Stimulated activated CD8-positive, alpha-beta memory T cell treated with anti-CD3 and anti-CD28 coated beads, Interleukin-2, amount 100 ng/mL, for 48 hours (primary cell): Measurements from ENCODE around the gene RBMS3.
"Not testable (repeated sequence)": the region's sequence is repeated elsewhere in the genome, so short reads cannot be mapped to it uniquely, and the experiment has no call there.

Experiments
- DNase-seq, 2 donors: peaks; one replicate each; pipeline ENCODE4 v3.0.0-alpha.2; 2020; ENCODE audit warnings: low read depth in 2 of 2

The RBMS3 gene

GRCh38 chr3:29618395-29619282 lies 337.8 kb downstream of the RBMS3 start:
- no peak for DNase-seq

GRCh38 chr3:29619676-29620075 lies 338.8 kb downstream of the RBMS3 start:
- no peak for DNase-seq

DNA sequence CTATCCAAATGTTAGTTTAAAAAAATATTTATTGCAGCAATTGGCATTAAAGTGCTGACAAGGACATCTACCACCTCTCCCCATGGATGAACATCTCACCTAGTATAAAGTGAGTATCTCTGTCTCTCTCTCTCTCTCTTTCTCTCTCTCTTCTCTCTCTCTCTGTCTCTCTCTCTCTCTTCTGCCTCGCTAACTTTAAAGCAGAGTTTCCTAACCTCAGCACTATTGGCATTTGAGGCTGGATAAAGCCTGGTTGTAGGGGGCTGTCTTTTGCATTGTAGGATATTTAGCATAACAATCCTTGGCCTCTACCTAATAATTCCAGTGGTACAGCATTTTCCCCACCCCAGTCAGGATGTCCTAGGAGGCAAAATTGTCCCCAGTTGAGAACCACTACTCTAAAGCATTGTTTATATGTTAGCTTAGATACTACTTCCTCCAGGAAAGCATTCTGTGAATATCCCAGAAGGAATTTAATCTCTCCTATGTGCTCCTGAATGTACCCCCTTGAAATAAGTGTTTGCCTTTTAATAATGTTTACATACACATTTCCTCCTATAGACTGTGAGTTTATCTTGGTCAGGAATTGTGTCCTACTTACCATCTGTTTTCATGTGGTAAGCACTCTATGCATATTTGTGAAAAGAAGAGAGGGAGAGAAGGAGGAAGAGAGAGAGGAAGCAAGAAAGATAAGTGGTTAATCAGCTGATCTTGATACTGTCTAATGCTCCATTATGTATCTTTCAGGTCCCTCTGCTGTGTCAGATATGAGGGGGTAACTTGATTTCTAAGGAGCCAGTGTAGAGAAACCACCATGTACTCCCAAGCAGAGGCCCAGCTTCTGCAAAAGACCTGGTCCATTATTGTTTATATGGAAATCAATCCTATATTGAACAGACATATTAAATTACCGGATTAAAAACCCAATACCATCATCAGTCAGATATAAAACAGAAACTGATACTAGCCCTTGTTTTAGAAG lies 346.6 kb downstream of the RBMS3 start:
- no peak for DNase-seq

- no peak for DNase-seq
Observed at GRCh38 chr3:29628795-29629194, 347.9 kb downstream of the RBMS3 start.

DNA sequence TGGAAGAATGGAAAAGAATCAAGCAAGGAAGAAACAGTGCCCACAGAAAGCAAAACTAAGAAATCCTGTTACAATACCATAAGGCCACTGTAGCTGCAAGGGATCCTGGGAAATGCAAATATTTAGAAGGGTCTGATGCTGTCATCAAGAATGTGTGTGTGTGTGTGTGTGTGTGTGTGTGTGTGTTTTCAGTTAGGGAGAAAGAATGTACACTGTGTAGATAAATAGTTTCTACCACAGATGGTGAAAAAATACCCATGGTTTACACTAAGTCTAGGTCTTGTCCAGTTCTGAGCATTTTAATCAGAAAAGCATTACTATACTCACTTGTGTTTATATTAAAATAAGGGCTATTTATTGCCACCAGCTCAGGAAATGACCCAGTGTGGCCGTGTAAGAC lies 355.0 kb downstream of the RBMS3 start:
- DNase-seq: no peak

DNA sequence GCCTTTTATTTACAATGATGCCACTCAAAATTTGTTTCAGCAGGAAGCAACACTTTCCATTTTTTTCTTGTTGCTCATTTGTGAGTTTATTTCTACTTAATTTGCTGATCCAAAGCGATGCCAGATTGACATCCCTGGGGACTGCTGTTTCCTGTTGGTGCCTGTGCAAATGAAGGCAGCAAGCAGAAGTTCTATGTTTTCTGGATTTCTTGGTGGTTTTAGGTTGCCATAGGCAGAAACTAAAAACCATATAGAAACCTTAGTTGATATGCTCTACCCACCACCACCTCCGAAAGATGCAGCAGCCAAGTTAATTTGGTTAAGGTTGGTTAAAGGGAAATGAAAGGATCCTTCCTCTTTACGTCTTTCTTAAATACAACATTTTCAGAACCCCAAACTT lies 356.2 kb downstream of the RBMS3 start:
- no peak for DNase-seq

GRCh38 chr3:29639578-29640290 lies 358.9 kb downstream of the RBMS3 start:
- no peak for DNase-seq

GRCh38 chr3:29642393-29643033 lies 361.6 kb downstream of the RBMS3 start:
- DNase-seq: no peak

- DNase-seq: no peak
Observed at GRCh38 chr3:29643034-29643425, 362.2 kb downstream of the RBMS3 start.

GRCh38 chr3:29644261-29644660 lies 363.4 kb downstream of the RBMS3 start:
- no peak for DNase-seq

DNA sequence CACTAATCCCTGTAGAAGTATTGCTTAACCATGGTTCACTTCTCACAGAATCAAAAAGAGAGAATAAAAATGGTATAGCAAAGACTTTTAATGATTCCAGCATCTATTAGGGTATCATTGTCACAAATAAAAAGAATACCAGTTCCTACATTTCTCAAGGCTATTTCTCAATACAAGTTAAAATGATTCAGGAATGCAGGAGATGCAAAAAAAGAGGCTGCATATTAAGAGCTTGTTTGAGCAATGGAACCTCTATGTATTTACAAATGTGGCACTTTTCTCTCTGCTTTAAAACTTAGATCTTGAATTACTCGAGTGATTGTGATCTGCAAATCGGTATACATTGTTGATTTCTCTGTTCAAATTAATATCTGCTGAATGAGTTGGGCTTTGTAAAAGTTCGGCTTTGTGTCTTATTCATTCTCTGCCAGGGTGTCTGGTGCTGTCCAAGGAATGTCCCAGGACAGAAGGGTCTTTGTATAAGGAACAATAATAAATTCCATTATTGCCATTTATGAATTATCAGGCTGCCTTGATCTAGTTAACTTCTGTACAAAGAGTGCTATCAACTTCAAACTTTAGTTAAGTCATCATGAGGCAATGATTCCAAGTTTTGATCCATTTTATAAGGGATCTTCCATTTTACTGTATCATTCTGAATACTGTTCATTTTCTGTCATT lies 364.2 kb downstream of the RBMS3 start:
- no peak for DNase-seq

- no peak for DNase-seq
Observed at GRCh38 chr3:29646043-29646442, 365.2 kb downstream of the RBMS3 start.

- DNase-seq: no peak
Observed at GRCh38 chr3:29649815-29650547, 369.1 kb downstream of the RBMS3 start.

GRCh38 chr3:29653680-29654079 lies 372.8 kb downstream of the RBMS3 start:
- no peak for DNase-seq

DNA sequence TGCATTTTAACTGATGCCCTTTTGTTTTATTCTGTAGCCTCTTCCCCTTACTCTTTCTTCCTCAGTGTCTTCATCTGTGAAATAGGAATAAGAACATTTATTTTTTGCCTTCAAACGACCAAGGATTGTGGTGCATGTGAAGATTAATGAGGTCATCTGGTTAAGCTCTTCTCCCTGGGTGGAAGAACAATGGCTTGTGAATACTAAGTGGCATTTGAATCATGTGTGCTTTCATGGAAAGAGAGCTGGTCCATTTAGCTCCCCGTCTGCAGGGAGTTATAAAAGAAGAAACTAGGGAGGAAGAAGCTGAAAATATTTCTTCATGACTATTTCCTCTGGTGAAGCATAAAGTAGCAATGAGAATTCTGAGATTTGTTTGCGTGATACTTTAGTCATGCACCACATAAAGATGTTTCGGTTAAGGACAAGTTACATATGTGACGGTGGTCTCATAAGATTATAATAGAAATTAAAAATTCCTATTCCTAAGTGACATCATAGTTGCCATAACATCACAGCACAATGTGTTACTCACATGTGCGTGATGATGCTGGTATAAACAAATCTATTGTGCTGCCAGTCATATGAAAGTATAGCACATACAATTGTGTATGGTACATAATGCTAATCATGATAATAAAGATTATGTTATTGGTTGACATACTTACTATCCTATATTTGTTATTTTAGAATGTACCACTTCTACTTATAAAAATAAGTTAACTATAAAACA lies 374.3 kb downstream of the RBMS3 start:
- no peak for DNase-seq

GRCh38 chr3:29665688-29666087 lies 384.8 kb downstream of the RBMS3 start:
- DNase-seq: no peak

DNA sequence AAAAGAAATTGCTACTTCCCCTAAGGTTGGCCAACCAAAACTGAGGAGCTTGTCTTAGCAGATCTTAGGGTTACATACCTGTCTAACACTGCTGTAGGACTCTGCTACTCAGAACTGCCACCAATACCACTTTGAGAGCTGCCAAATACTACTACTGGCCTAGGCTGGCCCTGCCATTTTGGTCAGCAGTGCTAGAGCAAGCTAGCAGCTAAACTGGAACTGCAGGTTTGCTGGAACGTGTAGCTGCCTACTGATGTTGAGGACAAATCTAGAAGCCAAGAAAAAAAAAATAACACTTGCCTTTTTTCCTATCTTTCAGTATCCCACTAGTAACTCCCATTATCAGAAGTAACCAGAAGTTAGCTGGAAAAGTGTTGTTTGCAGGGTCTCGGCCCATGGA lies 387.4 kb downstream of the RBMS3 start:
- no peak for DNase-seq

DNA sequence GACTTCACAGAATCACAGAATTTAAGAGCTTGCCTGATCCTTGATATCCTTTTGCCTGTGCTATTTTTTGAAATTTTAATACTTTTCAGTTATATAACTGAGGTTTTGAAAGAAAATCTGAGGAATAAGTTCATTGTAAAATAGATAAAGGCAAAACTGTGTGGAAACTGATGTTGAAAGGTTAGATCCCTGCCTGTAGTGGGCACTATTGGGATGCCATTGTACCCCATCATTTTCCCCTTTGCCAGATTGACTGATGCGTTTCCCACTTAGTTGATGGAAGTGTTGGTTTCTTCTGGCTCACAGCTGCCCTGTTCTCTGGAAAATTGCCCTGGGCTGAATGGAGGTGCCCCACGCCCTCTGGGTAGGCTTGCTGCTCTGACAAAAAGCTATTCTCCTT lies 387.9 kb downstream of the RBMS3 start:
- no peak for DNase-seq

DNA sequence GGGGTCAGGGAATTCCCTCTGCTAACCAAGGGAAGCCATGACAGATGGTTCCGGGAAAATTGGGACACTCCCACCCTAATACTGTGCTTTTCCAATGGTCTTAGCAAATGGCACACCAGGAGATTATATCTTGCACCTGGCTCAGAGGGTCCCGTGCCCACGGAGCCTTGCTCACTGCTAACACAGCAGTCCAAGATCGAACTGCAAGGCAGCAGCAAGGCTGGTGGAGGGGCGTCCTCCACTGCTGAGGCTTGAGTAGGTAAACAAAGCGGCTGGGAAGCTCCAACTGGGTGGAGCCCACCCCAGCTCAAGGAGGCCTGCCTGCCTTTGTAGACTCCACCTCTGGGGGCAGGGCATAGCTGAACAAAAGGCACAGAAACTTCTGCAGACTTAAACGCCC lies 389.6 kb downstream of the RBMS3 start:
- DNase-seq: not testable (repeated sequence)
